Neural crest cell (in vitro differentiated cells): ENCODE results near the gene PSMB3. TPM values are rescaled to one million over a fixed set of nuclear protein-coding genes. Genes with fewer than 3 reads are reported as not detected.

Experiments used
- DNase-seq: peaks from one replicate; pipeline ENCODE4 v3.0.0; 2021; ENCODE audit warnings: low read depth, mixed read lengths, low spot score
- H3K27ac Mint-ChIP-seq: one replicate; pipeline ENCODE4 v1.8.0; 2021; ENCODE audit warnings: mild to moderate bottlenecking, mixed read lengths; ENCODE audit not compliant: unreplicated experiment
- H3K27me3 Mint-ChIP-seq: 2 replicates; pipeline ENCODE4 v1.8.0; 2021; ENCODE audit warnings: low read depth, mild to moderate bottlenecking, mixed read lengths
- H3K36me3 Mint-ChIP-seq: 2 replicates; pipeline ENCODE4 v1.8.0; 2021; ENCODE audit warnings: low read depth, mild to moderate bottlenecking, mixed read lengths
- H3K4me1 Mint-ChIP-seq: 2 replicates; pipeline ENCODE4 v1.8.0; 2021; ENCODE audit warnings: mixed read lengths
- H3K4me3 Mint-ChIP-seq: one replicate; pipeline ENCODE4 v1.8.0; 2021; ENCODE audit warnings: mild to moderate bottlenecking, mixed read lengths
- H3K9me3 Mint-ChIP-seq: 2 replicates; pipeline ENCODE4 v1.8.0; 2021; ENCODE audit warnings: mixed read lengths
- CTCF ChIP-seq: fragments of 200-600 bp; sonication (generic); conservative IDR thresholded peaks from 2 replicates; pipeline ENCODE4 v1.5.0; 2021; ENCODE audit warnings: antibody characterized with exemption, mild to moderate bottlenecking
- total RNA-seq: library from RNA; stranded (reverse); gene quantifications from 2 replicates; pipeline ENCODE4 v1.2.1, GENCODE V29; 2021

The PSMB3 gene
- total RNA-seq, 1 donor from 2014 or later = 193 TPM

GRCh38 chr17:38705523-38705802 is 47.1 kb upstream of the PSMB3 start:
- H3K27me3 Mint-ChIP-seq = peaks cover 44% of the 10 kb centered on the region
- no peaks in the 10 kb centered on the region for H3K9me3 Mint-ChIP-seq
- H3K36me3 Mint-ChIP-seq = peaks cover 9% of the 10 kb centered on the region
- peak; percentile 43 for DNase-seq
- no peak overlapping the region for H3K27ac Mint-ChIP-seq
- peaks cover 54% of the 10 kb centered on the region for H3K4me1 Mint-ChIP-seq
- TF ChIP-seq CTCF = no peak
- peak overlapping the region; percentile 93 for H3K4me3 Mint-ChIP-seq

- Mint-ChIP-seq H3K27me3 (peaks cover 41% of the 10 kb centered on the region), H3K9me3 (no peaks in the 10 kb centered on the region), H3K4me3 (peak overlapping the region; percentile 93), H3K27ac (no peak overlapping the region), H3K36me3 (peaks cover 9% of the 10 kb centered on the region), H3K4me1 (peaks cover 54% of the 10 kb centered on the region)
- DNase-seq = no peak
- no peak for TF ChIP-seq CTCF
Observed at GRCh38 chr17:38705803-38706504, 46.6 kb upstream of the PSMB3 start.

GRCh38 chr17:38706505-38707216 is 45.9 kb upstream of the PSMB3 start:
- peaks cover 50% of the 10 kb centered on the region for H3K4me1 Mint-ChIP-seq
- H3K27ac Mint-ChIP-seq = no peak overlapping the region
- peaks cover 34% of the 10 kb centered on the region for H3K27me3 Mint-ChIP-seq
- peak overlapping the region; percentile 93 for H3K4me3 Mint-ChIP-seq
- H3K9me3 Mint-ChIP-seq = no peaks in the 10 kb centered on the region
- H3K36me3 Mint-ChIP-seq = peaks cover 9% of the 10 kb centered on the region
- DNase-seq = no peak
- no peak for TF ChIP-seq CTCF

- Mint-ChIP-seq H3K27me3 (peaks cover 25% of the 10 kb centered on the region), H3K36me3 (peaks cover 9% of the 10 kb centered on the region)
Observed at GRCh38 chr17:38707678-38708351, 44.7 kb upstream of the PSMB3 start.

More at GRCh38 chr17:38707678-38708351, 44.7 kb upstream of the PSMB3 start:
- DNase-seq = no peak
- Mint-ChIP-seq H3K4me1 (peaks cover 42% of the 10 kb centered on the region), H3K9me3 (no peaks in the 10 kb centered on the region), H3K4me3 (peak overlapping the region; percentile 93), H3K27ac (no peak overlapping the region)
- no peak for TF ChIP-seq CTCF
